Gastroesophageal sphincter (tissue), 4 donors: Measurements from ENCODE around the gene C1orf50. TPM values are rescaled to one million over a fixed set of nuclear protein-coding genes. Genes with fewer than 3 reads are reported as not detected.
"Not testable (repeated sequence)": the region's sequence is repeated elsewhere in the genome, so short reads cannot be mapped to it uniquely, and the experiment has no call there.

Experiments used
- ATAC-seq: fragments of 150-250 bp; one replicate; pipeline ENCODE4 v1.9.1; 2016; ENCODE audit warnings: mild to moderate bottlenecking, moderate library complexity
- H3K27ac ChIP-seq, 4 donors: fragments of 200-600 bp; sonication (generic) in 3 of 4; 1 replicate in 3 of 4; 2 replicates in 1 of 4; pipeline ENCODE4 v1.5.1; 2016 to 2019
- H3K27me3 ChIP-seq: fragments of 200-600 bp; sonication (generic); one replicate; pipeline ENCODE4 v1.5.1; 2019
- H3K36me3 ChIP-seq, 2 donors: fragments of 200-600 bp; sonication (generic); one replicate each; pipeline ENCODE4 v1.5.1; 2019; ENCODE audit warnings: control low read depth in 1 of 2
- H3K4me1 ChIP-seq, 3 donors: fragments of 200-600 bp; sonication (generic); 1 replicate in 2 of 3; 2 replicates in 1 of 3; pipeline ENCODE4 v1.5.1; 2016 to 2019; ENCODE audit warnings: control low read depth in 2 of 3
- H3K4me3 ChIP-seq, 2 donors: fragments of 200-600 bp; sonication (generic); one replicate each; pipeline ENCODE4 v1.5.1; 2019; ENCODE audit warnings: mild to moderate bottlenecking in 1 of 2, moderate library complexity in 1 of 2
- H3K9me3 ChIP-seq, 3 donors: fragments of 200-600 bp; sonication (generic); one replicate each; pipeline ENCODE4 v1.5.1; 2017 to 2019; ENCODE audit warnings: control low read depth in 2 of 3
- EP300 ChIP-seq: sonication (generic); formaldehyde crosslinking; IDR thresholded peaks from one replicate; pipeline ENCODE4 v1.6.1; 2017; ENCODE audit warnings: antibody characterized with exemption, mild to moderate bottlenecking
- POLR2A ChIP-seq, 2 donors: fragments of 450-650 bp; IDR thresholded peaks; one replicate each; pipeline ENCODE4 v1.6.1; 2017; ENCODE audit warnings: antibody characterized with exemption in 2 of 2, mild to moderate bottlenecking in 2 of 2, moderate library complexity in 1 of 2
- POLR2AphosphoS5 ChIP-seq: sonication (generic); formaldehyde crosslinking; IDR thresholded peaks from one replicate; pipeline ENCODE4 v1.6.1; 2017; ENCODE audit warnings: antibody characterized with exemption
- WGBS, 2 donors: methylation state at CpG; one replicate each; pipeline ENCODE4 v1.1.5; 2018; ENCODE audit warnings: low coverage in 1 of 2; 5-methylcytosine and 5-hydroxymethylcytosine counted together
- total RNA-seq, 4 donors: library from RNA; depleted of rRNA; stranded (reverse); fragments of >200 nt; gene quantifications; one replicate each; pipeline ENCODE4 v1.1.0, GENCODE V29; 2016
- TF ChIP-seq, protein P1 (sequence below), 4 experiments: fragments of 200-600 bp in 2 of 4; fragments of 450-650 bp in 2 of 4; sonication (generic) in 1 of 4; IDR thresholded peaks; one replicate each; pipeline ENCODE4 v1.5.1; 2017 to 2019; ENCODE audit warnings: antibody characterized with exemption in 4 of 4, mild to moderate bottlenecking in 2 of 4, moderate library complexity in 2 of 4

The C1orf50 gene
- total RNA-seq, 4 donors from 2014 or later, result 4.0 to 8.8 (median 8.0) TPM

DNA sequence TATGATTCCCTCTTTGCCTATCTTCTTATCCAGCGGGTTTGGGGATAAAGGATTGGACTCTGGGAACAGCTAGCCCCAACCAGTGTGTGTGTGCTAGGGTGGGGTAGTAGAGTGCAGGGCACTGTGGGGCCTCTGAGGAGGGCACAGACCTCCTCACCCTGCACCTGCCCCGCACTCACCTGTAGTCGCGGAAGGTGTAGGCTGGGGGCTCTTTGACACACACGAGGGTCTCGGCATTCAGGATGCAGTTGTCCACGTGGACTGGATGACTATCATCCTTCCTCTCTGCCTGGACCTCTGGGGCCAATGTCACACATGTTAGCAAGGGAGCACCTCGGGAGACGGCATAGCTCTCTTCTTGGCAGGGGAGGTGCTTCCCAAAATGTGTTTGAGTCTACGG lies 19.0 kb upstream of the C1orf50 start:
- TF ChIP-seq, protein P1, sequence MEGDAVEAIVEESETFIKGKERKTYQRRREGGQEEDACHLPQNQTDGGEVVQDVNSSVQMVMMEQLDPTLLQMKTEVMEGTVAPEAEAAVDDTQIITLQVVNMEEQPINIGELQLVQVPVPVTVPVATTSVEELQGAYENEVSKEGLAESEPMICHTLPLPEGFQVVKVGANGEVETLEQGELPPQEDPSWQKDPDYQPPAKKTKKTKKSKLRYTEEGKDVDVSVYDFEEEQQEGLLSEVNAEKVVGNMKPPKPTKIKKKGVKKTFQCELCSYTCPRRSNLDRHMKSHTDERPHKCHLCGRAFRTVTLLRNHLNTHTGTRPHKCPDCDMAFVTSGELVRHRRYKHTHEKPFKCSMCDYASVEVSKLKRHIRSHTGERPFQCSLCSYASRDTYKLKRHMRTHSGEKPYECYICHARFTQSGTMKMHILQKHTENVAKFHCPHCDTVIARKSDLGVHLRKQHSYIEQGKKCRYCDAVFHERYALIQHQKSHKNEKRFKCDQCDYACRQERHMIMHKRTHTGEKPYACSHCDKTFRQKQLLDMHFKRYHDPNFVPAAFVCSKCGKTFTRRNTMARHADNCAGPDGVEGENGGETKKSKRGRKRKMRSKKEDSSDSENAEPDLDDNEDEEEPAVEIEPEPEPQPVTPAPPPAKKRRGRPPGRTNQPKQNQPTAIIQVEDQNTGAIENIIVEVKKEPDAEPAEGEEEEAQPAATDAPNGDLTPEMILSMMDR (IDR thresholded peaks at IDR 0.05), result no peak
- no peak for TF ChIP-seq EP300
- TF ChIP-seq POLR2AphosphoS5, result no peak
- no peak for TF ChIP-seq POLR2A (IDR thresholded peaks at IDR 0.05)

DNA sequence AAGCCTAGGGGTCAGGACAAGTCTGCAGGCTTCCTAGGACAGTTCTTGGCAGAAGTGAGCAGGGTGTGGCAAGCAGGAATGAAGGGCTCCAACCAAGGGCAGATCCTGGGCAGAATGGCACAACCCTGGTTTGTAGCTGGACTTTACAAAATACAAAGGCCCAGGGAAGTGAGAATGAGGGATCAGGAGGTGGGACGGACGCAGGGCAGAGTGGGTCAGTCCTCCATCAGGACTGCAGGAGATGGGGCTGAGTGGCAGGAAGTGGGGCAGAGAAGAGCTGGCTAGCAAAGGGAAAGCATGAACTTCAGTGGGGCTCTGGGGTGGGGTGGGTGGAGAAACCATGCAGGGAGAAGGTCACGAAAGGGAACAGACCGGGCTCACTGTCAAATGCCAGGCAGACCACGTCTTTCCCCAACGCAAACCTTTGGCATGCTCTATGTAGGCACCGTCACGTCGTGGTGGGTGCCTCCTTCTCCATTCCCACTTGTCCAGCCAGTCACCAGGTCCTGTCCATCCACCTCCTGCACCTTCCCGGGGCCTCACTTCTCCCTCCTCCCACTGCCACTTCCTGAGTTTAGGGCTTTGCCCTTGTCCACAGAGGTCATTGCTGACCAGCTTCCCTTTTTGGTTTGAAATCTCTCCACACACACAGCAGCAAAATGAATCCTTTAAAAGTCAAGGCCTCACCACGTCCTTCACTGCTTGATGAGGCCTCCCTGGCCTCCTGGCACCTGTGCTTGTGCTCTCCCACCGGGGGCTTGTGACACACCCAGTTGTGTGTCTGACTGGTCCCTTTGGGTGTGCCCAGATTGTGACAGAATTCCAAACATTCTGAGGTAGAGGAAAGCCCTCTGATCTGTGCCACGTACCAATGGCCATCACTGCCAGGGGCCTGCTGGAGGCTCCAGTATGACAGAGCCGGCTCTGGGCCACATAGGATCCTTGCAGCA lies 18.3 kb upstream of the C1orf50 start:
- TF ChIP-seq POLR2A (IDR thresholded peaks at IDR 0.05) (no peak), EP300 (no peak), POLR2AphosphoS5 (no peak)
- TF ChIP-seq, protein P1 (IDR thresholded peaks at IDR 0.05), result no peak
- H3K27me3 ChIP-seq, result no peaks in the 10 kb centered on the region
- H3K9me3 ChIP-seq, result no peaks in the 10 kb centered on the region
- 66 to 77% methylated on average over 10 to 13 of the region's 14 CpGs for WGBS, 2 donors
- no peaks in the 10 kb centered on the region for H3K4me1 ChIP-seq
- H3K27ac ChIP-seq, result no peak overlapping the region
- no peak for ATAC-seq
- H3K4me3 ChIP-seq, result no peak overlapping the region
- peaks cover 0 to 78% of the 10 kb centered on the region in 2 donors for H3K36me3 ChIP-seq

More for the DNA sequence above, 19.0 kb upstream of the C1orf50 start:
- H3K27ac ChIP-seq, result no peak overlapping the region
- H3K9me3 ChIP-seq, result no peaks in the 10 kb centered on the region
- no peaks in the 10 kb centered on the region for H3K27me3 ChIP-seq
- ATAC-seq, result no peak
- no peak overlapping the region for H3K4me3 ChIP-seq
- WGBS, 2 donors, result 100% methylated on average over 3 of the region's 10 CpGs; no CpG with 5 or more reads in 1 of the 2 donors
- no peaks in the 10 kb centered on the region for H3K4me1 ChIP-seq
- peaks cover 0 to 70% of the 10 kb centered on the region in 2 donors for H3K36me3 ChIP-seq

DNA sequence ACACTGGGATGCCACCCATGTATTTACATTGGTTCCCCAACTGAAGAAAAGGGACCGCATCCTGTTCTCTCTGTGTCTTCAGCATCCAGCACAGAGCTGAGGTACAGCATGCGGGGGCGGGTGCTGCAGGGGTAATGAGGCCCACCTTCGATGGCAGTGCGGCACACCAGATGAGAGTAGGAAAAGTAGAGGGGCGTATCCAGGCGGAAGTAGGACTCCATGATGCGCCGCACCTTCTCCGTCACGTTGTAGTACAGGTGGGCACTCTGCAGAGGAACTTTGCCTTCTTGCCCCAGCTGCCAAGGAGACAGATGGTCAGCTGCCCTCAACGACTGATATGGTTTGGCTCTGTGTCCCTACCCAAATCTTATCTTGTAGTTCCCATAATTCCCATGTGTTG lies 17.0 kb upstream of the C1orf50 start:
- no peak overlapping the region for H3K27ac ChIP-seq
- WGBS, 2 donors, result 88% methylated on average over 8 of the region's 12 CpGs; no CpG with 5 or more reads in 1 of the 2 donors

DNA sequence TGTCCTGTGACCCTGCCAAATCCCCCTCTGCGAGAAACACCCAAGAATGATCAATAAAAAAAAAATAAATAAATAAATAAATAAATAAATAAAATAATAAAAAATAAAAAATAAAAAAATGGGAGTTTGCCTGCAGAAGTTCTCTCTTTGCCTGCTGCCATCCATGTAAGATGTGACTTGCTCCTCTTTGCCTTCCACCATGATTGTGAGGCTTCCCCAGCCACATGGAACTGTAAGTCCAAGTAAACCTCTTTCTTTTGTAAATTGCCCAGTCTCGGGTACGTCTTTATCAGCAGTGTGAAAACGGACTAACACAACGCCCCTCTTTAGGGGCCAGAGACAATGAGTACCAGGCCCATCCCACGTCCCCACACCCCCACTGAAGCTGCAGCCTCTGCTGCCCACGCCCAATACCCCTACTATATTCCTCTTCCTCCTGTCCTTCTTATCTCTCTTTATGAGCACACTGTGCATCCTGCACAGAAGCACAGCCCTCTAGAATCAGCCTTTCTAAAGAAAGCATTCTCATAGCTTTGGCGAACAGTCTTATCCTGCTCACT lies 15.5 kb upstream of the C1orf50 start:
- H3K9me3 ChIP-seq, H3K27ac ChIP-seq, ATAC-seq, H3K4me1 ChIP-seq, H3K4me3 ChIP-seq, H3K27me3 ChIP-seq: not testable (repeated sequence)
- 88 to 96% methylated on average over 6 to 7 of the region's 8 CpGs for WGBS, 2 donors
- H3K36me3 ChIP-seq, result peaks cover 0 to 96% of the 10 kb centered on the region in 2 donors

More for the DNA sequence above, 17.0 kb upstream of the C1orf50 start:
- TF ChIP-seq POLR2AphosphoS5, result no peak
- no peak for TF ChIP-seq EP300
- no peak for TF ChIP-seq POLR2A (IDR thresholded peaks at IDR 0.05)
- TF ChIP-seq, protein P1 (IDR thresholded peaks at IDR 0.05), result no peak
- Histone ChIP-seq H3K4me3 (no peak overlapping the region), H3K36me3 (peaks cover 0 to 91% of the 10 kb centered on the region in 2 donors), H3K27me3 (no peaks in the 10 kb centered on the region), H3K9me3 (no peaks in the 10 kb centered on the region), H3K4me1 (no peaks in the 10 kb centered on the region)
- no peak for ATAC-seq

DNA sequence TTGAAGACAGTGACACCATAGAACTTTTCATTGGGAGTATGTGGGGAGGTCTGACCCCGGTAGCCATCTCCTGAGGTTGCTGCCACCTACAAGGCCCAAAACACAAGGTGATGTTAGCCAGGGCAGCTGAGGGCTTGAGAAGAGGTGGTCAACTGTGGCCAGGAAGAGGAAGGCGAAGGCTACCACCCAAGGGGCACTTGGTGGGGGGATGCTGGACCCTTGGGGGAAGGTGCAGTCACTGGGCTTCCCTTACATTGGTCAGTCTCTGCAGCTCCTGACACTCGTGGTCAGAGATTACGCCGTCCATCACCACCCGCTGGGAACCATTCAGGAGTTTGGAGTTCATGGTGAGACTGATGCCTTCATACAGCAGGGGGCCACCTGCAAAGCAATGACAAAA lies 14.8 kb upstream of the C1orf50 start:
- H3K36me3 ChIP-seq, result peaks cover 0 to 96% of the 10 kb centered on the region in 2 donors
- no peak for ATAC-seq

More for the DNA sequence above, 14.8 kb upstream of the C1orf50 start:
- TF ChIP-seq POLR2A (IDR thresholded peaks at IDR 0.05) (no peak), EP300 (no peak), POLR2AphosphoS5 (no peak)
- TF ChIP-seq, protein P1 (IDR thresholded peaks at IDR 0.05), result no peak
- 100% methylated on average over 3 of the region's 6 CpGs; no CpG with 5 or more reads in 1 of the 2 donors for WGBS, 2 donors
- Histone ChIP-seq H3K4me3 (no peak overlapping the region), H3K27me3 (no peaks in the 10 kb centered on the region), H3K27ac (no peak overlapping the region), H3K4me1 (no peaks in the 10 kb centered on the region), H3K9me3 (no peaks in the 10 kb centered on the region)
